Erythroblast (primary cell): ENCODE data around the gene SGF29.

Source experiments
- GATA1 ChIP-seq: IDR thresholded peaks from 2 replicates; pipeline ENCODE4 v1.6.1; 2011; ENCODE audit warnings: low read depth, mild to moderate bottlenecking, control low read depth, low read length, moderate library complexity
- POLR2A ChIP-seq: IDR thresholded peaks from 2 replicates; pipeline ENCODE4 v1.6.1; 2011; ENCODE audit warnings: mild to moderate bottlenecking, low read length

DNA sequence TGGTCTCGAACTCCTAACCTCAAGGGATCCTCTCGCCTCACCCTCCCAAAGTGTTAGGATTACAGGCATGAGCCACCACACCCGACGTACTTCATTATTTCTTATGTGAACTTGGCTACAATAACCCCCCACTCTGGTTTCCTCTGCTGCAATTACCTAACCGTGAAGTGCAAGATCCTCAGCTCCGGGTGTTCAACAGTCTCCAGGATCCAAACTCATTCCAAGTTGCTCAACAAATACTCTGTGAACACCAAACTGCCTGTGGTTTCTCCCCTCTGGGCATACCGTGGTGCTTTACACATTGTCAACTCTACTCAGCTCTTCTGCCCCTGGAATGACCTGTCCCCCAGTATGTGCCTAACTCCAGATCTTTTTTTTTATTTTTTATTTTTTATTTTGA is 62.9 kb downstream of the SGF29 start:
- TF ChIP-seq POLR2A, result no peak
- no peak for TF ChIP-seq GATA1
